ENCODE data around the gene ZFP30.

The ZFP30 gene

GRCh38 chr19:37594304-37594981, 60.8 kb downstream of the ZFP30 start, which contains the start of the genes ZNF540 and ZNF571:
TSS of gene ZNF540 (plus strand) at chr19:37594876. CDS start at chr19:37598448, 3,572 bp downstream.
TSS of gene ZNF571 (minus strand) at chr19:37594792. CDS start at chr19:37586676, 8,116 bp downstream.
- TF ChIP-seq GATA3 (IDR thresholded peaks at IDR 0.05; ENCODE audit: low read depth, low read length) (no peak), GATA2 (IDR thresholded peaks at IDR 0.05; ENCODE audit: low read depth, low read length) (no peak)

DNA sequence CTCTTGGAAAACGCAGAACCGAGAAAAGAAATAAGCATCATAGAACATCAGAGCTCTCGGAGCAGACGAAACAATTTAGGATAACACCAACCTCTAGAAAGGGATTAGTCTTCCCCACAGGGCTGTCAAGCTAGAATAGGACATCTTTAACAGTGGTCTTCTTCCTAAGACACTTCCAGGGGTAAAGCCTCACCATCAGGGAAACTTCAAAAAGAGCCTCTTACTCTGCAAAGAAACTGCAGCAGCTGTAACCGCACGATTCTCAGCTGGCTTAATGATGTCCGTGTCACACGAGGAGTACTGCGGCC, 61.3 kb downstream of the ZFP30 start:
- TF ChIP-seq GATA2 (IDR thresholded peaks at IDR 0.05; ENCODE audit: low read depth, low read length) = no peak
- no peak for TF ChIP-seq GATA3 (IDR thresholded peaks at IDR 0.05; ENCODE audit: low read depth, low read length)

DNA sequence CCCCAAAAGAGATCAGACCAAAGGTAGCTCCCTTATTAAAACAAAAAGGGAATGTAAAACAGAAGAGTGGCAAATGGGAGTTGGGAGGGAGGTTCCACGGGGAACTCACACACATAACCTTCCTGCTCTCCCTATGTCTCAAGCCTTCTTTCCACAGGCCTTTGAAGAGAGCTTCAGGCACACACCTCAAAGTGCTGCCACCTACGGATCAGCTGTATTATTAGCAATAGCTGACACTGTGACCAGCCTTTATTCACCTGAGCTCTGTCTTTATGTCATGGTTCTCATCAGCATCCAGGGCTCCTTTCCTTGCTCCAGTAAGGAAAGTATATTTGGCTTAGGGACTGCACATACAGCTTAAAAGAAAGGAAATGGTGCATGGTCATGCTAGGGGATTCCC, 71.9 kb downstream of the ZFP30 start:
- TF ChIP-seq GATA2 (IDR thresholded peaks at IDR 0.05; ENCODE audit: low read depth, low read length) (no peak), GATA3 (IDR thresholded peaks at IDR 0.05; ENCODE audit: low read depth, low read length) (no peak)

DNA sequence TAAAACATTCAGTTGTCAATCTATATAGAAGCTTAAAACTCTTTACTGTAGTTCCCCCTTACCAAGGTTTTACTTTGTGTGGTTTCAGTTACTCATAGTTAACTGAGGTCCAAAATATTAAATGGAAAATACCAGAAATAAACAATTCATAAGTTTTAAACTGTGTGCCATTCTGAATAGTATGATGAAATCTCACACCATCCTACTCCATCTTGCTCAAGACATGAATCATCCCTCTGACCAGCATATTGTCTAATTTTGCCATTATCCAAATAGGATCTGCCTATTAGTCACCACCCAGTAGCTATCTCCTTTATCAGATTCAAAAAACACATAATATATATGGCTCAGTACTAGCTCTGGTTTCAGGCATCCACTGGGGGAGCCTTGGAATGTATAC, 83.1 kb downstream of the ZFP30 start:
- TF ChIP-seq GATA2 (IDR thresholded peaks at IDR 0.05; ENCODE audit: low read depth, low read length) (no peak), GATA3 (IDR thresholded peaks at IDR 0.05; ENCODE audit: low read depth, low read length) (no peak)

GRCh38 chr19:37565370-37565669, 89.9 kb downstream of the ZFP30 start:
- TF ChIP-seq GATA3 (IDR thresholded peaks at IDR 0.05; ENCODE audit: low read depth, low read length) (no peak), GATA2 (IDR thresholded peaks at IDR 0.05; ENCODE audit: low read depth, low read length) (no peak)

DNA sequence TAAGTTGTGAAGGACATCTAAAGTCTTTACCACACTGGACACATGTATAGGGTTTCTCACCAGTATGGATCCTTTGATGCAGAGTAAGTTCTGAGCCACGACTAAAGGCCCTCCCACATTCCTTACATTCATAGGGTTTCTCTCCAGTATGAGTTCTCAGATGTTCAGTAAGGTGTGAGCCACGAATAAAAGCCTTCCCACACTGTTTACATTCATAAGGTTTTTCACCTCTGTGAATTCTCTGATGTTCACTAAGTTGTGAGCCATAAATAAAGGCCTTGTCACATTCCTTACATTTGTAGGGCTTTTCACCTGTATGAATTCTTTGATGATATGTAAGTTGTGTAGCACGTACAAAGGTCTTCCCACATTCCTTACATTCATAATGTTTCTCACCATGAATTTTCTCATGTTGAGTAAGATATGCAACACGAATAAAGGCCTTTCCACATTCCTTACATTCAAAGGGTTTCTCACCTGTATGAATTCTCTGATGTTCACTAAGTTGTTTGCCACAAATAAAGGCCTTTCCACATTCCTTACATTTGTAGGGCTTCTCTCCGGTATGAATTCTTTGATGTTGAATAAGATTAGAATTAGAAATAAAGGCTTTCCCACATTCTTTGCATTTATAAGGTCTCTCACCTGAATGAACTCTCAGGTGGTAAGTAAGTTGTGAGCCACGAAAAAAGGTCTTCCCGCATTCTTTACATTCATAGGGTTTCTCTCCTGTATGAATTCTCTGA, 90.5 kb downstream of the ZFP30 start:
- no peak for TF ChIP-seq GATA3 (IDR thresholded peaks at IDR 0.05; ENCODE audit: low read depth, low read length)
- TF ChIP-seq GATA2 (IDR thresholded peaks at IDR 0.05; ENCODE audit: low read depth, low read length) = no peak

All from SH-SY5Y (cell line).